ENCODE data around the gene KCNJ16.

- TF ChIP-seq CTCF (IDR thresholded peaks at IDR 0.05 in 4 of 5, conservative IDR thresholded peaks at IDR 0.05 in 1 of 5) (no peak), POLR2A (IDR thresholded peaks at IDR 0.05) (no peak)
Observed at GRCh38 chr17:70028978-70029767, 45.9 kb upstream of the KCNJ16 start.

Measured in gastrocnemius medialis (tissue), 4 donors.